Adrenal gland (tissue), 12 donors: ENCODE measurements around the gene WDR35. TPM values are rescaled to one million over a fixed set of nuclear protein-coding genes. Genes with fewer than 3 reads are reported as not detected.
"Not testable (repeated sequence)": the region's sequence is repeated elsewhere in the genome, so short reads cannot be mapped to it uniquely, and the experiment has no call there.

ENCODE experiments used
- DNase-seq, 7 donors: peaks; one replicate each; pipeline ENCODE4 v3.0.0-alpha.2; 2019 to 2020
- H3K27ac ChIP-seq, 5 donors: fragments of 200-600 bp; sonication (generic) in 4 of 5; 1 replicate in 3 of 5; 2 replicates in 2 of 5; pipeline versions ENCODE4 v1.5.1 to v1.8.0; 2016 to 2020; ENCODE audit warnings: mild to moderate bottlenecking in 1 of 5
- H3K27me3 ChIP-seq: fragments of 200-600 bp; 2 replicates; pipeline ENCODE4 v1.8.0; 2021
- H3K36me3 ChIP-seq, 2 donors: fragments of 200-600 bp; replicated peaks in 1 of 2; 1 replicate in 1 of 2; 2 replicates in 1 of 2; pipeline versions ENCODE4 v1.5.1 to v1.8.0; 2018 to 2022
- H3K4me1 ChIP-seq, 2 donors: fragments of 200-600 bp; replicated peaks in 1 of 2; 1 replicate in 1 of 2; 2 replicates in 1 of 2; pipeline versions ENCODE4 v1.5.1 to v1.8.0; 2018 to 2021
- H3K4me3 ChIP-seq, 4 donors: fragments of 200-600 bp; sonication (generic) in 3 of 4; one replicate each; pipeline ENCODE4 v1.5.1; 2016 to 2018
- H3K9me3 ChIP-seq, 3 donors: fragments of 200-600 bp; sonication (generic) in 1 of 3; replicated peaks in 1 of 3; 1 replicate in 2 of 3; 2 replicates in 1 of 3; pipeline versions ENCODE4 v1.5.1 to v1.8.0; 2016 to 2021
- CTCF ChIP-seq, 6 experiments: fragments of 450-650 bp in 4 of 6; fragments of 200-600 bp in 2 of 6; sonication (generic) in 1 of 6; IDR thresholded peaks; 1 replicate in 5 of 6; 2 replicates in 1 of 6; pipeline versions ENCODE4 v1.5.1 to v1.8.0; 2016 to 2021; ENCODE audit warnings: antibody characterized with exemption in 6 of 6, mild to moderate bottlenecking in 2 of 6, moderate library complexity in 1 of 6
- POLR2A ChIP-seq, 2 donors: fragments of 450-650 bp; IDR thresholded peaks; one replicate each; pipeline ENCODE4 v1.6.1; 2017; ENCODE audit warnings: antibody characterized with exemption in 2 of 2, mild to moderate bottlenecking in 2 of 2, moderate library complexity in 1 of 2
- WGBS, 4 donors: extraction: QIAGEN DNeasy Blood & Tissue Kit in 2 of 4; methylation state at CpG; one replicate each; pipeline versions ENCODE4 v1.1.5 to v1.1.7; 2013 to 2017; 5-methylcytosine and 5-hydroxymethylcytosine counted together
- intact Hi-C, 2 donors: fragments of 100-400 bp; cut with DNase I; formaldehyde crosslinking; loops; one replicate each; pipeline versions ENCODE4 v1.14.1 to v1.15.0; 2022 to 2023
- polyA plus RNA-seq, 3 donors: library from polyadenylated mRNA; stranded (reverse); fragments of 200-250 nt in 2 of 3; fragments of 350-450 nt in 1 of 3; fragmentation: Illumina TruSeq in 1 of 3; extraction: RNeasy Lipid Tissue Mini Kit (QIAGEN cat#74804) in 1 of 3; gene quantifications; one replicate each; pipeline ENCODE4 v1.2.3, GENCODE V29; 2013 to 2014
- total RNA-seq, 9 donors: library from RNA; depleted of rRNA in 4 of 9; stranded (reverse); fragments of >200 nt in 4 of 9; fragments of 120-200 nt in 1 of 9; fragmentation: NEBNext Ultra II Directional in 1 of 9; extraction: Animal tissue kit (Norgen Biotek cat#: 25700) in 1 of 9; gene quantifications; one replicate each; pipeline versions ENCODE4 v1.1.0 to v1.2.4, GENCODE V29; 2013 to 2023
- donor health status: healthy with polysubstance abuse.
- donor health status: Bipolar disorder and iron deficiency.
- donor health status: DM: yes; HTN: yes; CAD: no.
- donor health status: DM: no; HTN: no; CAD: no.
- donor health status: DM: no; HTN: no; CAD: no.
- donor health status: DM: yes; HTN: yes; CAD: no.

WDR35 gene
- total and polyA plus RNA-seq, 12 donors, result 3.7 to 14.4 (median 9.9) TPM

DNA sequence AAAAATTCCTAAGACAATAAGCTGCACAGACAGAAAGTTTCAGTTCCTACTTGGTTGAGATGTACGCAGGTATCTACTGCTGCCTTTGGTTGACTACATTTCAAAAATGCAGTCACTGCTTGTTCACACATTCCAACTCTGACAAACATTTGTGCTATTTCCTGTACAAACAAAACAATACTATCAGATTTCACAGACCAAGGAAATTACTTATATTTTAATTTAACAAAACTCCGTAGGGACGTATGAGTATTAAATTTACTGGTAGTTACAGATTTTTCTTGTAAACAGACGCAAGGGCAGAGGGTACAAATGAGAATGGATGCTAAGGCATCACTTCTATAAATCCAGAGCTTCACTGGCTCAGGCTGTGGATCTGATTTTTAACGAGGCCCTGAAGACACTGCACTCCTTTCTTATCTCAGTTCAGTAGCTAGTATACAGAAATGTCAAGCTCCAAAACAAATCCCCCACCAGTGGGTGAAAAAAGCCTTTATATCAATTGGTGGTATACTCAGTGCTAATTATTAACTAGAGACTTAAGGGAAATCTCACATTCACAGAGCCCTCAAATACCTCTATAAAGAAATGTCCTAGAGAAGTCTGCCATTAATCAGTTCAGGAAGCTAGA lies 56.4 kb downstream of the WDR35 start:
- H3K36me3 ChIP-seq, result peaks cover 0 to 21% of the 10 kb centered on the region in 2 donors
- no peak for TF ChIP-seq POLR2A (IDR thresholded peaks at IDR 0.05)
- TF ChIP-seq CTCF (IDR thresholded peaks at IDR 0.05), result no peak
- H3K27me3 ChIP-seq, result no peaks in the 10 kb centered on the region
- intact Hi-C loops, result no loop called here
- H3K4me3 ChIP-seq, result no peak overlapping the region
- H3K27ac ChIP-seq, result no peak overlapping the region
- peaks cover 0 to 4% (median 0%) of the 10 kb centered on the region in 3 donors for H3K9me3 ChIP-seq
- H3K4me1 ChIP-seq, result no peaks in the 10 kb centered on the region
- no peak for DNase-seq
- 56 to 68% (median 62%) methylated on average over 5 of the region's 5 CpGs for WGBS, 4 donors

DNA sequence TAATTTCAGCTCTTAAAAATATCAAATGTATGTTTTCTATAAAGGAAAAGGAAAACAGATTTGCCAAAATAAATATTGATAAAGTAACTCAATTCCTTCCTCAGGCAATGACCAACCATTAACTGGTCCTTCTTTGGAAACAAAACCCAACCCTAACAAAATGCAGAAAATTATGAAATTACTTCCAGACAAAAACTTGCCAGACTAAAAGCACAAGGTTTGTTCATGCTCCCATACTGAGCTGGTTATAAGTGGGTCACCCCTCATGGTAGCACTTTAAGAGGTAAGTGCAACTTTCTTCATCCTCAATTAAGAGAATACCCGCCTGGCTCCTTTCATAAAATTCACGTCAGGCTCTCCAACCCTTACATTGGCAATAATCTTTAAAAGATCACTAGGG lies 57.0 kb downstream of the WDR35 start:
- H3K4me1 ChIP-seq, result no peaks in the 10 kb centered on the region
- TF ChIP-seq CTCF (IDR thresholded peaks at IDR 0.05) (no peak), POLR2A (IDR thresholded peaks at IDR 0.05) (no peak)
- peaks cover 0 to 4% (median 2%) of the 10 kb centered on the region in 3 donors for H3K9me3 ChIP-seq
- H3K27me3 ChIP-seq, result no peaks in the 10 kb centered on the region
- intact Hi-C loops, result no loop called here
- WGBS, 4 donors, result 87 to 93% (median 93%) methylated on average over 2 of the region's 2 CpGs
- no peak overlapping the region for H3K4me3 ChIP-seq
- DNase-seq, result no peak
- H3K36me3 ChIP-seq, result peaks cover 0 to 21% of the 10 kb centered on the region in 2 donors
- H3K27ac ChIP-seq, result no peak overlapping the region

DNA sequence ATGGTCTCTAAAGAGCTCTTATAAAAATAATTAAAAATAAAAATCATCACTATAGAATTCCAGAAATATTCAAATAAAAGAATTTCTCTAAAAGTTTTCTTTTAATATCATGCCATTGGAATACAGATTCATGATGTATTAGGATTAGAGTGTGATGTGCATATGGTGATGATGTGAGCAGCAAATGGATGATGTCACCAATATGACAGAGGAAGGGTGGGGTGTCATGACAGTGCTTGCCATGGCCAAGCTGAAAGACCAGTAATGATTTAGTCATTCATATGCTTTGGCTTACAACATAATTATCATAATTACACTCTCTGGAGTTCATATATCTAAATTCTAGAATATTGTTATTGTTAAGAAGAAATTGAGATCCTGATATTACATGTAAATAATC lies 60.7 kb downstream of the WDR35 start:
- Histone ChIP-seq H3K4me1 (no peaks in the 10 kb centered on the region), H3K27ac (no peak overlapping the region), H3K9me3 (peaks cover 0 to 10% (median 4%) of the 10 kb centered on the region in 3 donors), H3K27me3 (no peaks in the 10 kb centered on the region), H3K36me3 (peaks cover 0 to 7% of the 10 kb centered on the region in 2 donors), H3K4me3 (no peak overlapping the region)
- intact Hi-C loops, result no loop called here
- no peak for TF ChIP-seq POLR2A (IDR thresholded peaks at IDR 0.05)
- no peak for TF ChIP-seq CTCF (IDR thresholded peaks at IDR 0.05)
- DNase-seq, result no peak

DNA sequence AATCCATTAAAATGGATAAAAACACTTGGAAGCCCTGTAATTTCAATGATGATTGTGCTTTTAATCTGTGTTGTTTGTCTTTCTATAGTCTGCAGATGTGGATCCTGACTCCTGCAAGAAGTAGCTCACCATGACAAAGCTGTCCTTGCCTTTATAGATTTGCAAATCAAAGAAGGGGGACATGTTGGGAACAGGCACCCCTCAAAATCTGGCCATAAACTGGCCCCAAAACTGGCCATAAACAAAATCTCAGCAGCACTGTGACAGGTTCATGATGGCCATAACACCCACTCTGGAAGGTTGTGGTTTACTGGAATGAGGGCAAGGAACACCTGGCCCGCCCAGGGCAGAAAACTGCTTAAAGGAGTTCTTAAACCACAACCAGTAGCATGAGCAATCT lies 62.1 kb downstream of the WDR35 start:
- H3K27ac ChIP-seq, intact Hi-C loops, DNase-seq, H3K4me1 ChIP-seq, H3K27me3 ChIP-seq, H3K4me3 ChIP-seq, H3K36me3 ChIP-seq: not testable (repeated sequence)
- H3K9me3 ChIP-seq, result peaks cover 0 to 10% (median 4%) of the 10 kb centered on the region in 3 donors
- 90 to 97% (median 93%) methylated on average over 1 of the region's 1 CpG for WGBS, 4 donors

DNA sequence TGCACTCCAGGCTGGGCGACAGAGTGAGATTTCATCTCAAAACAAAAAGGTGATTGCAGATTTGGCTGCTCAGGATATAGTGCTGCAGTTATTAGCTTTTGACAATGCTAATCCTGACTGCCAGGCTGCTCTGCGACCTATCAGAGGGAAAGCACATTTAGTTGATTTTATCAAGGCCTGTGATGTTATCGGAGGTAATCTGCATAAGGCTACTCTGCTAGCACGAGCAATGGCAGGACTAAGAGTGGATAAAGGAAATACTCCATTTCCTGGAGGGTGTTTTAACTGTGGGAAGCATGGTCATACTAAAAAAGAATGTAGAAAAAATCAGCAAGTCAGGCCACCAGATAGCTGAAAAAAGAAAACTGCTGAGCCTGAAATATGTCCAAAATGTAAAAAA lies 65.4 kb downstream of the WDR35 start:
- DNase-seq, H3K36me3 ChIP-seq, H3K4me1 ChIP-seq, H3K27me3 ChIP-seq, H3K27ac ChIP-seq, H3K4me3 ChIP-seq, intact Hi-C loops: not testable (repeated sequence)
- 85 to 91% (median 89%) methylated on average over 4 of the region's 4 CpGs for WGBS, 4 donors
- peaks cover 0 to 10% (median 0%) of the 10 kb centered on the region in 3 donors for H3K9me3 ChIP-seq

DNA sequence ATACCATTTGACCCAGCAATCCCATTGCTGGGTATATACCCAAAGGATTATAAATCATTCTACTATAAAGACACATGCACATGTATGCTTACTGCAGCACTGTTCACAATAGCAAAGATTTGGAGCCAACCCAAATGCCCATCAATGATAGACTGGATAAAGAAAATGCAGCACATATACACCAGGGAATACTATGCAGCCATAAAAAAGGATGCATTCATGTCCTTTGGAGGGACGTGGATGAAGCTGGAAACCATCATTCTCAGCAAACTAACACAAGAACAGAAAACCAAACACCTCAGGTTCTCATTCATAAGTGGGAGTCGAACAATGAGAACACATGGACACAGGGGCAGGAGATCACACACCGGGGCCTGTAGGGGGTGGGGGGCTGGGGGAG lies 67.7 kb downstream of the WDR35 start:
- WGBS, 4 donors, result 61 to 98% (median 74%) methylated on average over 2 to 3 of the region's 3 CpGs
- H3K27me3 ChIP-seq, H3K4me1 ChIP-seq, H3K27ac ChIP-seq, H3K36me3 ChIP-seq, H3K4me3 ChIP-seq, intact Hi-C loops, H3K9me3 ChIP-seq, DNase-seq: not testable (repeated sequence)
